Heart right ventricle (tissue), 16 donors: ENCODE data around the gene IRGQ. TPM values are rescaled to one million over a fixed set of nuclear protein-coding genes. Genes with fewer than 3 reads are reported as not detected.

Experiments used
- ATAC-seq, 8 donors: fragments of 200-7000 bp; cut with Tn5 transposase; one replicate each; pipeline ENCODE4 v1.9.1; 2020; ENCODE audit warnings: mild to moderate bottlenecking in 8 of 8, moderate library complexity in 8 of 8, moderate number of reproducible peaks in 1 of 8
- DNase-seq, 2 donors: peaks; one replicate each; pipeline ENCODE4 v3.0.0-alpha.2; 2020
- H3K27ac ChIP-seq, 10 donors: fragments of 200-600 bp; sonication (generic) in 2 of 10; one replicate each; pipeline versions ENCODE4 v1.5.0 to v1.8.0; 2020 to 2022; ENCODE audit warnings: mild to moderate bottlenecking in 3 of 10
- H3K27me3 ChIP-seq, 7 donors: fragments of 200-600 bp; one replicate each; pipeline ENCODE4 v1.8.0; 2021 to 2022; ENCODE audit warnings: mild to moderate bottlenecking in 2 of 7
- H3K36me3 ChIP-seq, 9 donors: fragments of 200-600 bp; sonication (generic) in 1 of 9; one replicate each; pipeline versions ENCODE4 v1.5.0 to v1.8.0; 2020 to 2022; ENCODE audit warnings: mild to moderate bottlenecking in 2 of 9
- H3K4me1 ChIP-seq, 9 donors: fragments of 200-600 bp; sonication (generic) in 1 of 9; one replicate each; pipeline versions ENCODE4 v1.5.0 to v1.8.0; 2020 to 2022; ENCODE audit warnings: mild to moderate bottlenecking in 4 of 9
- H3K4me3 ChIP-seq, 10 donors: fragments of 200-600 bp; sonication (generic) in 2 of 10; one replicate each; pipeline versions ENCODE4 v1.5.0 to v1.8.0; 2020 to 2022; ENCODE audit warnings: mild to moderate bottlenecking in 7 of 10, moderate library complexity in 2 of 10
- H3K9me3 ChIP-seq, 11 donors: fragments of 200-600 bp in 10 of 11; sonication (generic) in 2 of 11; one replicate each; pipeline versions ENCODE4 v1.5.0 to v1.8.0; 2013 to 2022; ENCODE audit warnings: mild to moderate bottlenecking in 2 of 11, control low read depth in 1 of 11, moderate library complexity in 1 of 11
- CTCF ChIP-seq, 9 donors: fragments of 200-600 bp; sonication (generic) in 2 of 9; IDR thresholded peaks; one replicate each; pipeline versions ENCODE4 v1.5.0 to v1.8.0; 2021 to 2022; ENCODE audit warnings: antibody characterized with exemption in 9 of 9, mild to moderate bottlenecking in 5 of 9, moderate library complexity in 1 of 9
- WGBS, 2 donors: extraction: QIAGEN DNeasy Blood & Tissue Kit; methylation state at CpG; one replicate each; pipeline ENCODE4 v1.1.7; 2013; ENCODE audit warnings: inconsistent platforms in 1 of 2; 5-methylcytosine and 5-hydroxymethylcytosine counted together
- intact Hi-C, 10 donors: fragments of 100-400 bp; cut with DNase I; formaldehyde crosslinking; loops; one replicate each; pipeline versions ENCODE4 v1.11.1 to v1.14.2; 2022
- polyA plus RNA-seq, 2 donors: library from polyadenylated mRNA; stranded (reverse); fragments of 200-250 nt; gene quantifications; one replicate each; pipeline ENCODE4 v1.2.3, GENCODE V29; 2013
- total RNA-seq, 10 donors: library from RNA; stranded (reverse); fragmentation: NEBNext Ultra II Directional in 3 of 10; extraction: Animal tissue kit (Norgen Biotek cat#: 25700) in 3 of 10; gene quantifications; one replicate each; pipeline versions ENCODE4 v1.2.1 to v1.2.4, GENCODE V29; 2021 to 2023
- donor health status: Arrhythmogenic right ventricular cardiomyopathy.
- donor health status: ischemic (EF 13 %, LVEDD 7.1; RV severe dilation, severe dysfunction).
- donor health status: healthy with polysubstance abuse.
- donor health status: DM: no; HTN: yes; CAD: no.
- donor health status: DM: no; HTN: no; CAD: no.
- donor health status: ischemic (EF 25% LVEDD 6.9; RV normal size, moderate dysfunction).
- donor health status: ischemic (EF 25% LVEDD 5.7; RV mildly dilated, moderate dysfunction).
- donor health status: healthy.
- donor health status: DM: yes; HTN: yes; CAD: no.
- donor health status: Ischemic cardiomyopathy.
- donor health status: ischemic (EF 35%, LVEDD 5.7; RV mildly dilated, moderate dysfunction).
- donor health status: nonischemic (EF 11% LVEDD 7.7; RV severe dilation, severe dysfunction).
- donor health status: DM: yes; HTN: yes; CAD: no.
- donor health status: PGD.
- donor health status: ischemic (EF 29% LVEDD 5.4; RV normal size, mild dysfunction).
- donor health status: nonischemic (EF 23%, LVEDD 6.1; RV moderate dilation, normal function).

Gene IRGQ
- total and polyA plus RNA-seq, 12 donors: 5.6 to 34.2 (median 26.4) TPM

- 0 to 1% methylated on average over 51 of the region's 51 CpGs for WGBS, 2 donors
- Histone ChIP-seq H3K27ac (peak within 1 kb of the TSS in 9 of 10 donors; percentile 61 to 91 (median 78)), H3K27me3 (no peaks in the 10 kb centered on the region), H3K36me3 (peaks cover 0 to 32% (median 0%) of the 10 kb centered on the region in 9 donors), H3K4me1 (peaks cover 5 to 29% (median 13%) of the 10 kb centered on the region in 9 donors), H3K4me3 (peak within 1 kb of the TSS; percentile 56 to 93 (median 71)), H3K9me3 (no peaks in the 10 kb centered on the region)
- no peak for TF ChIP-seq CTCF (IDR thresholded peaks at IDR 0.05)
- ATAC-seq: peak; percentile 99 to 100 (median 100)
- DNase-seq: peak; percentile 97 to 99
- intact Hi-C loops: loop anchor here in 4 of 10 donors (1.0 kb wide), 1 partner anchor 21 kb away; the partner anchor contains the start of genes IRGQ (in 4 of the 4) and ZNF576 (in 4 of the 4)
Measured at GRCh38 chr19:43575156-43575950, 20.6 kb downstream of the IRGQ start, which contains the start of the genes PINLYP and XRCC1. Gene PINLYP, plus strand, starts transcription at chr19:43575801. Its CDS starts 1,391 bp downstream, at chr19:43577192. Gene XRCC1, minus strand, starts transcription at chr19:43575527. Its CDS starts 69 bp downstream, at chr19:43575458.

- Histone ChIP-seq H3K4me3 (peak overlapping the region; percentile 56 to 93 (median 71)), H3K27ac (peak overlapping the region in 9 of 10 donors; percentile 61 to 91 (median 78)), H3K4me1 (peaks cover 5 to 25% (median 13%) of the 10 kb centered on the region in 9 donors), H3K27me3 (no peaks in the 10 kb centered on the region), H3K9me3 (no peaks in the 10 kb centered on the region), H3K36me3 (peaks cover 0 to 39% (median 0%) of the 10 kb centered on the region in 9 donors)
- no peak for TF ChIP-seq CTCF (IDR thresholded peaks at IDR 0.05)
- ATAC-seq (no peak), DNase-seq (no peak)
- WGBS, 2 donors: 29 to 39% methylated on average over 12 of the region's 12 CpGs
- intact Hi-C loops: loop anchor here in 4 of 10 donors (1.0 kb wide), 1 partner anchor 22 kb away; the partner anchor contains the start of genes IRGQ (in 4 of the 4) and ZNF576 (in 4 of the 4)
Measured at GRCh38 chr19:43574424-43575155, 21.3 kb downstream of the IRGQ start.

- no peak for DNase-seq
- no peak for TF ChIP-seq CTCF (IDR thresholded peaks at IDR 0.05)
- Histone ChIP-seq H3K9me3 (no peaks in the 10 kb centered on the region), H3K4me1 (peaks cover 5 to 25% (median 13%) of the 10 kb centered on the region in 9 donors), H3K36me3 (peaks cover 0 to 42% (median 0%) of the 10 kb centered on the region in 9 donors), H3K27ac (no peak overlapping the region), H3K4me3 (no peak overlapping the region), H3K27me3 (no peaks in the 10 kb centered on the region)
- 80 to 91% methylated on average over 3 of the region's 3 CpGs for WGBS, 2 donors
- no peak for ATAC-seq
- intact Hi-C loops: no loop called here
Measured at GRCh38 chr19:43572171-43572588, 23.8 kb downstream of the IRGQ start.

GRCh38 chr19:43570174-43570791 lies 25.7 kb downstream of the IRGQ start:
- no peak for ATAC-seq
- no peak for DNase-seq
- no peaks in the 10 kb centered on the region for H3K27me3 ChIP-seq
- peaks cover 0 to 42% (median 0%) of the 10 kb centered on the region in 9 donors for H3K36me3 ChIP-seq
- peaks cover 5 to 19% (median 10%) of the 10 kb centered on the region in 9 donors for H3K4me1 ChIP-seq
- no peaks in the 10 kb centered on the region for H3K9me3 ChIP-seq
- no peak overlapping the region for H3K27ac ChIP-seq
- no peak overlapping the region for H3K4me3 ChIP-seq
- intact Hi-C loops: no loop called here
- 95% methylated on average over 5 of the region's 5 CpGs for WGBS, 2 donors
- TF ChIP-seq CTCF (IDR thresholded peaks at IDR 0.05): no peak
